Activated T-helper 17 cell treated with anti-CD3 and anti-CD28 coated beads, Interleukin-2, amount 50 U/mL, for 72 hours (primary cell): ENCODE data around the gene ATP6V1F. TPM values are rescaled to one million over a fixed set of nuclear protein-coding genes. Genes with fewer than 3 reads are reported as not detected.
A peak's percentile ranks its signal among the peaks of the same experiment; 100 is the strongest.

Experiments
- ATAC-seq: fragments of 150-1000 bp; cut with Tn5 transposase; replicated peaks from 2 replicates; pipeline ENCODE4 v1.10.0; 2021; ENCODE audit warnings: mild to moderate bottlenecking, moderate library complexity
- H3K27ac Mint-ChIP-seq: one replicate; pipeline ENCODE4 v1.8.0; 2022; ENCODE audit warnings: mixed read lengths
- H3K27me3 Mint-ChIP-seq: one replicate; pipeline ENCODE4 v1.8.0; 2022; ENCODE audit warnings: mixed read lengths
- H3K36me3 Mint-ChIP-seq: one replicate; pipeline ENCODE4 v1.8.0; 2022; ENCODE audit warnings: low read depth, mild to moderate bottlenecking, mixed read lengths
- H3K4me1 Mint-ChIP-seq: one replicate; pipeline ENCODE4 v1.8.0; 2022; ENCODE audit warnings: mixed read lengths
- H3K4me3 Mint-ChIP-seq: one replicate; pipeline ENCODE4 v1.8.0; 2022; ENCODE audit warnings: mild to moderate bottlenecking, mixed read lengths
- H3K9me3 Mint-ChIP-seq: one replicate; pipeline ENCODE4 v1.8.0; 2022; ENCODE audit warnings: mixed read lengths
- total RNA-seq, 2 donors: library from RNA; stranded (reverse); gene quantifications; one replicate each; pipeline ENCODE4 v1.2.3, GENCODE V29; 2022

ATP6V1F gene
- total RNA-seq, 2 donors from 2014 or later, result 69.9 to 127 TPM

DNA sequence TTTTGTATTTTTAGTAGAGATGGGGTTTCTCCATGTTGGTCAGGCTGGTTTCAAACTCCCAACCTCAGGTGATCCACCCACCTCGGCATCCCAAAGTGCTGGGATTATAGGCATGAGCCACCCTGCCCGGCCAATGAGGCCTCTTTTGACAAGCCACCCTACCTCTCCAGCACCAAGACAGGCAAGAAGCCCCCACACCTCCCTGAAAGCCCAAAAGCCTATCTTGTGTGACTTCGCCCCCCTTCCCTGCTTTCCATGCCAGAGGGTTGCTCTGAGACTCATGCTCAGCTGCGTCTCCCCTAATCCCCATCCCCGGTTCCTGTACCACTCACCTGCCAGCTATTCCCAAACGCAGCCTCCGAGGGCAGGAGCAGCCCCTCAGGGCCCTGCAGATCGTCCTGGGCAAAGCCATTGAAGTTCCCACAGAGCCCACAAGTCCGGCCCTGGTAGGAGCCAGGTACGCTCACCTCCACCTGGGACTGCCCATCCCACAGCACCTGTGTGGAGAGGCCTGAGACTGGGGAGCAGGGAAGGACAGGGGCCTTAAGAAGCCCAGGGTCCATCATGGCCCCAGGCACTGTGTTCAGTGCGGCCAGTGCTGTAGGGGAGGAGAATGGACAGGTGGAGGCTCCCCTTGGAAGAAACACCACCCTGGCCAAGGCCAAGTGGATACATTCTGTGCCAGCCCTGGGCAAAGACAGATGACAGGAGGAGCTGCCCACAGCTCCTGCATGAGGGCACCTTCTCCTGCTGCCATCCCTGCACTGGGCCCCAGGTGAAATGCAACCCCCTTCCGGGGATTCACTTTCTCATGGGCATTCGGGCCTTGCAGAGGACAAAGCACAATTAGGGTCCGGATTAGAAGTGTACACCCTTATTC lies 15.8 kb downstream of the ATP6V1F start:
- Mint-ChIP-seq H3K27ac (no peak overlapping the region), H3K27me3 (no peaks in the 10 kb centered on the region), H3K36me3 (no peaks in the 10 kb centered on the region), H3K4me3 (no peak overlapping the region), H3K4me1 (no peaks in the 10 kb centered on the region), H3K9me3 (no peaks in the 10 kb centered on the region)
- ATAC-seq, result no peak

DNA sequence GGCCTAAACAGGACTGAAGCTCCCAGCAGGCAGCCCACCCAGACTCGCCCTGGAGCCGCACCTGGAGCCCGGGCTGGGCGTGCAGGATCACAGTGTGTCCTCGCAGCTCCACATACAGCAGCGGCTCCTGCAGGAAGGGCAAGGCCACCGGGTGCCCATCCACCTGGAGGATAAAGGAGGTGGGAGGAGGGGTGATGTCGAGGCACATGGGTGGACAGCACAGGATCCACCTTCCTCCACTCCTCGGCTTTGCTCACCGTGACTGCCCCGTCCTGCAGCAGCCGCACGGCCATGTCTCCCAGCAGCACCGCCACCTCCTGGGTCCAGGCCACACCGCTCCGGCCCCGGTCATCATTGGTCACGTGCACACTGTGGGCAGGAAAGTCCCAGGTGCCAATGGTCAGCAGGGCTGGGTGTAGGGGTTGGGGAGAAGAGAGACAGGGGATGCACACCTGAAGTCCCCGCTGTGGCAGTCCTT lies 16.8 kb downstream of the ATP6V1F start:
- H3K27ac Mint-ChIP-seq, result no peak overlapping the region
- H3K4me1 Mint-ChIP-seq, result no peaks in the 10 kb centered on the region
- no peaks in the 10 kb centered on the region for H3K9me3 Mint-ChIP-seq
- no peak overlapping the region for H3K4me3 Mint-ChIP-seq
- H3K36me3 Mint-ChIP-seq, result no peaks in the 10 kb centered on the region
- H3K27me3 Mint-ChIP-seq, result no peaks in the 10 kb centered on the region
- ATAC-seq, result no peak

DNA sequence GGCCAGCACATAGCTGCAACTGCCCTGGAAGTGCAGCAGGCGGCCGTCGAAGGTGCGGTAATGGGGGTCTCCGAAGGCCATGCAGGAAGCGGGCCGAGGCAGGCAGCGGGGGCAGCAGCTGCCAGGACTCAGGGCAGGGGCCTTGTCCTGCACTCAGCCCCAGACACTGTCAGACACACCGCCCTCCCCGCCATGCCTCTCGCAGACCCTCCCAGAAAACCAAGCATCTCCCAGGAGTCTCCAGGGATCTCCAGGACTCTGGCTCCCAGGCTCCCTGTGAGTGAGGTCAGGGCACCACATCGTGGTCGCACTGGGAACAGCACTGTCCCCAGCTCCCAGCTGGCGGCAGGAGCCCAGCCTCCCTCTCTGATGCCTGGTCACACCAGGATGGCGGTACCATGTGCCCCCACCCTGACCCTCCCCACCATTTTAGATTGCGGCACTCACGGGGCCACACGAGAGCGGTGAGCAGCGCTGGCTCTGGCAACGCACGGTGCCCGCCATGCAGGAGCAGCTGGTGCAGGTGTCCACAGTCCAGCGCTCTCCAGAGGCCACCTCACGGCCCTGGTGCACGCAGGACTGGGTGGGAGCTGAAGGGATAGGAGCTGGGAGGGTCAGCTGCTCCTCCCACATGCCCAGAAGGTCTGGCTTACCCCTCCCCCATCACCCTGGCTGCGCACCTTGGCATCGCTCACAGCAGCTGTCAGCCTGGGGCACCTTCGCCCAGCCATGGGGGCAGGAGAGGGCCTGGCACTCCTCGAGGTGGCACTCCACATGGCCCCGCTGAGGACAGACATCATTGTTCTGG lies 17.5 kb downstream of the ATP6V1F start:
- Mint-ChIP-seq H3K4me1 (no peaks in the 10 kb centered on the region), H3K36me3 (no peaks in the 10 kb centered on the region), H3K27me3 (no peaks in the 10 kb centered on the region), H3K9me3 (no peaks in the 10 kb centered on the region), H3K4me3 (no peak overlapping the region), H3K27ac (no peak overlapping the region)
- no peak for ATAC-seq

DNA sequence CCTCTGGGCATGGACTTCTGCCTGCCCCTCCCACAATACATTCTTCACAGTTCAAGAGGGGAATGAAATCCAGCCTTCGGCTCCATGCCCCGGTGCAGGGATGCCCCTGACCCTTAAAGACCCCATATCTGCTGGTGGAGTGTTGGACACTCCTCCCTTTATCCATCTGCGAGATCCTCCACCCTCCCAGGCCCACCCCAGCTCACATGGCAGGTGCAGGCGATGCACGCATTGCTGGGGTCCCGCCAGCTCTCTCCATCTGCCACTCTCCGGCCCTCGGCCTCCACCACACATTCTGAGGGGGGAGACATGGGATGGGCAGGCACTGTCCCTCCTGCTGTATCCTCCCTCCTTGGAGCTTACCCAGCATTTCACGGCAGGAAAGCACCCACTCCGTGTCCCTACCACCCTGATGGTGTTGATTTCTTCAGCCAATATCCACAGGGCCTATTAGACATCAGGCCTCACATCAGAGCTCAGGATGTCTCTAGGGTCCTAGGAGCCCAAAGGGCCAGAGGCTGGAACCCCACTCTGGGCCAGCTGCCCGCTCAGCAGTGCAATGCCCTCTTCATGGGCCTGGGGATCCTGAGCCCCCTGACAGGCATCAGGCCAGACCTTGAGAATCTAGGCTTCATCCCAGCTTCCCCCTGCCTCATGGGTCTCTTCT lies 18.3 kb downstream of the ATP6V1F start:
- Mint-ChIP-seq H3K27me3 (peaks cover 3% of the 10 kb centered on the region), H3K4me1 (no peaks in the 10 kb centered on the region), H3K27ac (no peak overlapping the region), H3K4me3 (no peak overlapping the region), H3K36me3 (no peaks in the 10 kb centered on the region), H3K9me3 (no peaks in the 10 kb centered on the region)
- no peak for ATAC-seq

DNA sequence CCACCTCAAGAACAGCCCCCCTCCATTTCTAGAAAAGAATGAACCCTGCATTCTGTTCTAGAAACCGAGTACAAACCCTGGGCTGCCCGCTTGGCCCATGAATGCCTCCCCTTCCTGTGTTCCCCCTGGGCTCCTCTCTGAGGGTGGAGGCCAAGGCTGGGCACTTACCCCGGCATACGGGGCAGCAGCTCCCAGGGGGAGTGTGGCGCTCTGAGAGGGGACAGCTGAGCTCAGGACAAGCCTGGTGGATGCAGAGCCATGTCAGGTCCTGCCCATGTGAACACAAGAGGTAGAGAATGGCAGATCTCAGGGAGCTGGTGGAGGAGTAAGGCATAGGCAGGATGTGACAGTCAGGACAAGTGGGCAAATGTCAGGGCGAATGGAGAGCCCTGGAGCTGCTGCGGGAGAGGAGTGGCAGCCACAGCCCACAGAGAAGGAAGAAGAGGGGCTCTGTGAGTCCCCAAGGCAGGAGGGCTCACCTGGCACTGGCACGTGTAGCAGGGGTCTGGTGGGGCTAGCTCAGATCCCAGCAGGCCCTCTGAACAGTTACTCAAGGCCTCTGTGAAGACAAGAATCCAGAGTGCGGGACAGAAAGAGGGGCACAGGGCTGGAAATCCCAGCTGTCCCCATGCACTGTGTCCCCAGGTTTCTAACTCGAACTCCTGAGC lies 18.9 kb downstream of the ATP6V1F start:
- ATAC-seq, result no peak
- Mint-ChIP-seq H3K27ac (no peak overlapping the region), H3K4me3 (no peak overlapping the region), H3K36me3 (no peaks in the 10 kb centered on the region), H3K27me3 (peaks cover 4% of the 10 kb centered on the region), H3K4me1 (no peaks in the 10 kb centered on the region), H3K9me3 (no peaks in the 10 kb centered on the region)

DNA sequence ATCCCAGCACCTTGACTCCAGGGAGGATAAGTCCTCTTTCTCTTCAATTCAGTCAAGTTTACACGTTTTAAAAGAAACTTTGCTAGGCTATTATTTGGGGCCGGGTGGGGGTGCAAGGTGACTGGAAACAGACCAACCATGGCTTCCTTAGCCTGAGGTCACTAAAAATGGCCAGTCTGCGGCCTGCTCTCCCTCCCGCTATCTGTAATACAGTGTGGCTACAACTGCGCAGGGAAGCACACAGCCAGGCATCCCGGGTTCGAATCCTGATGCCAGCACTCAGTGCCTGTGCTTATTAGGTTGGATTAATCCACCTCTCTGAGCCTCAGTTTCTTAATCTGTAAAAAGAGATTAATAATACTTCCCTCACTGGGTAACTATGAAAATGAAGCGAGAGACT lies 19.5 kb downstream of the ATP6V1F start:
- Mint-ChIP-seq H3K9me3 (no peaks in the 10 kb centered on the region), H3K4me3 (no peak overlapping the region), H3K4me1 (no peaks in the 10 kb centered on the region), H3K27me3 (peaks cover 4% of the 10 kb centered on the region), H3K27ac (no peak overlapping the region), H3K36me3 (no peaks in the 10 kb centered on the region)
- ATAC-seq, result no peak

DNA sequence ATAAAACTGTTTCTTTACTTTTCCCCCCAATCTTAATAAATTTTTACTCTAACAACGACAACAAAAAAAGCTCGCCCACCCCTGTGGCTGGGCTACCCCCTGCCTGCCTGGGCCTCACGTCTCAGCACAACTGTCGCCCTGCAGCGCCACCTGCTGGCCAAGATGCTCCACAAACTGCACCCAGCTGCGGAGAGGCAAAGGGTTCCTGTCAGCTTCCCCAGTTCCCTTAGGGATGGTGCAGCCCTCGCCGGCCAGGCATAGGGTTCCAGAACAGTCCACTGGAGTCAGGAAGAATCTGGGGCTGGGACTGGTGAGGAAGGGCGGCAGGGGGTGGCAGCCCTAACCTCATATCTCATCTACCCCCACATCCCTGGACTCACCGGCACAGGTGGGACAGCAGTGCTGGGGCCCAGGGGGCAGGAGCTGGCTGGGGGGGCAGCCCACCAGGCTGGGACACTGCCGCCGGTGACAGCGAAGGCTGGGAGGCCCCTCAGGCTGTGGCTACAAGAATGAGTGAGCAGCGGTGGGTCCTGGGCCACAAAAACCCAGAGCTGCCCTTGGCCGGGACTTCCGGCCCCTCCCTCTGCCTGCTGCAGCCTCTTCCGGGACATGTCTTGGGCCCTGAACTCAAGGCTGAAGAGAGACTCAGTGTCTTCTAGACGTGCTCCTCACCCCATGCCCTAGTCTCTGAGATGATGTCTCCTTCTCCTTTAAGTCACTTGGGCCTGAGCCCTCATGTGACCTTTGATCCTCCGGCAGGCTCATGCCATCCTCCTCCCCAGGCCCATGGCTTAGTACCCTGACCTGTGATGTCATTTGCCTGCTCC lies 21.2 kb downstream of the ATP6V1F start:
- Mint-ChIP-seq H3K27me3 (peaks cover 4% of the 10 kb centered on the region), H3K9me3 (no peaks in the 10 kb centered on the region), H3K36me3 (no peaks in the 10 kb centered on the region), H3K4me3 (peak overlapping the region; percentile 35), H3K27ac (no peak overlapping the region), H3K4me1 (no peaks in the 10 kb centered on the region)
- ATAC-seq, result peak; percentile 88

DNA sequence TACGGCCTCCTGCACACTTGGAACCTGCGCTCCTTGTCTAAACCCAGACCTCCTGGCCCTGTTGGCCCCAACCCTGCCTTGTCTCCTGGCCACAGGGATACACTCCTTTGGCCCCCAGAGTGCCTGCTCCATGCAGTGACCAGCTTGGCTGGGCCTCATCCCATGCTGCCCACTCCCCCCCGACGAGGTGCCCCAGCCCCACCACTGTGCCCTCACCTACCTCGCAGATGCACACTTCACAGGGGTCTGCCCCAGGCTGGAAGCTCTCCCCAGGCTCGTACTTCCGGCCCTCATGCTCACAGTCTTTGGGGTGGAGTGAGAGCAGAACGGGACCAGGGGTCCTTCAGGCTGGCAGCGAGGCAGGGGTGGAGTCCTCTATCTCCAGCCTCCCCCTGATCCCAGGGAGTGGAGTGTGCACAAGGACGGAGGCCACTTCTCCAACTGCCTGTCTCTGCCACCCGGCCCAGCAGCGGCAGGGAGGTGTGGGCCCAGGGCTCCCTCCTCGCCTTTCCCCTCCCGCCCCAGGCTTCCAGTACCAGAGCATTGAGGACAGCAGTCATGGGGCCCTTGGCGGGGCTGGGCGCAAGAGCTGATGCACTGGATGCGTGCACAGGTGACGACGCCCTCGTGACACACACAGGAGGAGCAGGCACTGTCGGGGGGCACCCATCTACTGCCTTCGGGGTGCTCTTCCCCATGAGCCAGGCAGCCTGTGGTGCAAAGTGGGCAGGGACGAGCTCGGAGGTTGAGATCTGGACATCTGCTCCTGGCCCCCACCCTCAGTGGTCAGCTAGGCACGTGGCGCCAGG lies 22.1 kb downstream of the ATP6V1F start:
- Mint-ChIP-seq H3K27ac (no peak overlapping the region), H3K9me3 (no peaks in the 10 kb centered on the region)

DNA sequence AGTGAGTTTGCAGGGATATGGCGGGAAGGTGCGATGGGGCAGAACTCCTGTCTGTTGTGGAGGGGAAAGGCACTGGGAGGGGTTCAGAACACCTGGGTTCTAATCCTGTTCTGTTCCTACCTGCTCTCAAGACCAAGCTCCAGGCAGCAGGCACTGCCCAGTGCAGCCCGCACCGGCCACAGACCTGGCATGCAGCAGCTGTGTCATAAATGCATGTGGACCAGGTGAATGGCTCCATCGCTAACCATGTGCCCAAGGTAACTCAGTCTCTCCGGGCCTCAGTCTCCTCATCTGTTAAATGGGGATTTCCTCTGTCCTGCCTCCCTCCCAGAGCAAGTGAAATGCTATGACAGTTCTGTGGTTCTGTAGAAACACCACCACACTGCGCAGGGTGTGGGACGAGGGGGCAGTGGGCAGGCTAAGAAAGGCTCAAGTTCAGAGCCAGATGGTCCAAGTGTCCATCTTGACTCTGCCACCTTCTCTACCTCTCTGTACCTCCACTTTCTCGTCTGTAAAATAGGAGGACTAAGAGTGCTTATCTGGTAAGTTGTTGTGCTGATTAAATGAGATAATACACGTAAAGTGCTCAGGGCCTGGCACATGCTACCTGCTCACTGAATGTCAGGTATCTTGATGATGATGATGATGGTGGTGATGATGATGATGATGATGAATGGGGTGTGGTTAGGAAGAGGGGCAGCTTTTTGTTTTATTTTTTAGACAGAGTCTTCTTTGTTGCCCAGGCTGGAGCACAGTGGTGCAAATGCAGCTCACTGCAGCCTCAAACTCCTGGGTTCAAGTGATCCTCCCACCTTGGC lies 22.9 kb downstream of the ATP6V1F start:
- Mint-ChIP-seq H3K4me3 (no peak overlapping the region), H3K36me3 (no peaks in the 10 kb centered on the region), H3K27ac (no peak overlapping the region), H3K27me3 (peaks cover 4% of the 10 kb centered on the region), H3K4me1 (no peaks in the 10 kb centered on the region), H3K9me3 (no peaks in the 10 kb centered on the region)
- ATAC-seq, result no peak

More for the DNA sequence above, 22.1 kb downstream of the ATP6V1F start:
- ATAC-seq, result no peak
- H3K27me3 Mint-ChIP-seq, result peaks cover 4% of the 10 kb centered on the region
- no peak overlapping the region for H3K4me3 Mint-ChIP-seq
- H3K4me1 Mint-ChIP-seq, result no peaks in the 10 kb centered on the region
- no peaks in the 10 kb centered on the region for H3K36me3 Mint-ChIP-seq

DNA sequence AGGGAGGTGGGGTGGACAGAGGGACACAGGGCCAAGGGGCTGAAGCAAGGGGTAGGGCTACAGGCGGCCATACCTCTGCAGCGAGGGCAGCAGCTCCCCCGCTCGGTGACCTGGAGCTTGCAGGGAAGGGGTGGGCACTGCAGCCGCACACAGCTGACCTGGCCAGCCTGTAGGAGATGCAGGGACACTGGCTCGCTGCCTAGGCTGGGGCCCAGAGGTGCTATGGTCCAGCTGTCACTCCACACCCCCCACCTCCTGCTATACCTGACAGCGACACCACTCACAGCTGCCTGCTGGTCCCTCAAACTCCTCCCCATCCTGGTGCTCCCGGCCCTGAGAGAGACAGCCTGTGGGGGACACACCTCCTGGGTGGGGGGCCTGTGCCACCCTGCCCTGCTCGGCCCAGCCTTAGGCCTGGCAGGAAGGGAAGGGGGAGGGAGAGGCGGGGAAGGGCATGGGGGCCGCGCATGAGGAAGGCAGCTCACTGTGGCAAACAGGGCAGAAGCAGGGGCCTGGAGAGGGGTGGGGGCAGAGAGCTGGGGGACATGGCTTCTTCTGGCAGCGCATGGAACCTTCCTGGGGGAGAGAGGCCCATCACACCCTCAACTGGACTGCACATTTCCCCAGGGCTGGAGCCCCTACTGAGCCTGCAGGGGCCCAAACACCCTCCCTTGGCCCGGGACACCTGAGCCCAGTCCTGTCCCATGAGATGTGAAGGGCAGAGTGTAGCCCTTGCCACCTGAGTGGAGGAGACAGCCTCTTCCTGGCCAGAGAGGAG lies 23.9 kb downstream of the ATP6V1F start:
- ATAC-seq, result no peak
- Mint-ChIP-seq H3K9me3 (no peaks in the 10 kb centered on the region), H3K4me3 (no peak overlapping the region), H3K27ac (no peak overlapping the region), H3K4me1 (no peaks in the 10 kb centered on the region), H3K36me3 (no peaks in the 10 kb centered on the region), H3K27me3 (peaks cover 4% of the 10 kb centered on the region)

DNA sequence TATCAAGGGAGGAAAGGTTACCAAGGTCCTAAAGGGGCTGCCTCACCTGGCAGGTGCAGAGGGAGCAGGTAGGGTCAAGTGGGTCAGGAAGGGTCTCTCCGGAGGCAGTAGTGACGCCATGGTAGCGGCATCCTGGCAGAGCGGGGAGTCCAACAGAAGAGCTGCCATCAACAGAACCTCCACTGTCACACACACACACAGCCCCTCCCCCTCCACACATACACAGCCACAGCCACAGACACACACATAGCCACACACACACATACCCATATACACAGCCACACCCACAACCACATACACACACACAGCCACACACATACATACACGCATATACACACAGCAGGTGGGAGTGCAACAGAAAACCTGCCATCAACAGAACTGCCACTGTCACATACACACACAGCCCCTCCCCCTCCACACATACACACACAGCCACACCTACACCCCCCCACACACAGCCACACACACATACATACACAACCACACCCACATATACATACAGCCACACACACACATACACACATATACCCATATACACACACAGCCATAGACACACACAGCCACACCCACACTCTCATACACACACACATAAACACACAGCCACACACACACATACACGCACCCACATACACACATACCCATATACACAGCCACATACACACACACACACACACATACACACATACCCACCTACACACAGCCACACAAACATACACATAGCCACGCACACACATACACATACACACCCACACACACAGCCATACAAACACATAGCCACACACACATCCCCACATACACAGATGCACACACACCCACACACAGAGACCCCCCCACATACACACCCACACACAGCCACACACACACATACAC lies 24.7 kb downstream of the ATP6V1F start:
- no peak for ATAC-seq

More for the DNA sequence above, 24.7 kb downstream of the ATP6V1F start:
- Mint-ChIP-seq H3K27me3 (peaks cover 4% of the 10 kb centered on the region), H3K36me3 (no peaks in the 10 kb centered on the region), H3K27ac (no peak overlapping the region), H3K9me3 (no peaks in the 10 kb centered on the region), H3K4me3 (no peak overlapping the region), H3K4me1 (no peaks in the 10 kb centered on the region)
